ENCODE results near the gene ERCC8. TPM values are rescaled to one million over a fixed set of nuclear protein-coding genes. Genes with fewer than 3 reads are reported as not detected.

Gene ERCC8
- total RNA-seq, 1 donor from 2014 or later: 3.7 TPM

DNA sequence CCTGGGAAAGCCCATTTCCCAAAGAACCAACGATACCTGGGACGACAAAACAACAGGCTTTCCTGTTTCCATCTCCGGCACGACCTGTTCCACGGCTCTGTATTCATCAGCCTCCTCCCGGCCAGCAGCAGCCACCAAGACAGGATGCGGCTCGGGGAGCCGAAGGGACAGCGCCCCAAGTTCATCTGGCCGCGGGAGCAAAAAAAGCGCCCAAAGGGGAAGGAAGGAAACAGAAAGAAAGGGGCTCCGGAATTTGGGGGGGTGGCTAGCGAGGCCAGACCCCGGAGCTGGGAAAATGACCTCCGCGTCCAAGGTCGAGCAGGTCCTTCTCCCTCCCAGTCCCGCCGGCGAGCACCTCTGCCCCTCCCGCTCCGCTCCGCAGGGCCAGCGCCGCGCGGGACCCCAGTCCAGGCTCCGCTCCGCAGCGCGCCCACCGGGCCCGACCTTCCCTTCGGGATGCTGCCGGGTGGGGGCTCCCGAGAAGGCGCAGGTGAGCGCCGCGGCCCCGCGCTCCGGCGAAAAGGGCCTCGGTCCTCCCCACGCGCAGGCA is 101.4 kb downstream of the ERCC8 start:
- DNase-seq (ENCODE audit: low spot score): no peak
- peak; percentile 52 for ATAC-seq

- DNase-seq (ENCODE audit: low spot score) (no peak), ATAC-seq (peak; percentile 36)
Measured at GRCh38 chr5:60842871-60843385, 101.9 kb downstream of the ERCC8 start.

GRCh38 chr5:60841361-60841760 is 103.5 kb downstream of the ERCC8 start:
- ATAC-seq (no peak), DNase-seq (ENCODE audit: low spot score) (no peak)

- DNase-seq (ENCODE audit: low spot score) (no peak), ATAC-seq (no peak)
Measured at GRCh38 chr5:60836131-60836530, 108.7 kb downstream of the ERCC8 start.

DNA sequence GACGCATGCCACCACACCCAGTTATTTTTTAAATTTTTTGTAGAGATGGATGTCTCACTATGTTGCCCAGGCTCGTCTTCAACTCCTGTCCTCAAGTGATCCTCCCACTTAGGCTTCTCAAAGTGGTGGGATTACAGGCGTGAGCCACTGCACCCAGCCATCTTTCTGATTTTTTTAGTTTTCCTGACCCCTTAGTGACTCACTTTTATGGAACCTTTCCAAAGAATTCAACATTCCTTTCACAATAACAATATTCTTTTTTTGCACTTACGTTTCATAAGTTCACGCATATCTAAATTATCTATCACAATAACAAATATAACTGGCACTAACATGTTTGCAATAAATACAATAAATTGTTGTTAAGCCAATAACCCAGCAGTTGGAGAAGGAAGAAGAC is 109.3 kb downstream of the ERCC8 start:
- ATAC-seq: no peak
- DNase-seq (ENCODE audit: low spot score): no peak

DNA sequence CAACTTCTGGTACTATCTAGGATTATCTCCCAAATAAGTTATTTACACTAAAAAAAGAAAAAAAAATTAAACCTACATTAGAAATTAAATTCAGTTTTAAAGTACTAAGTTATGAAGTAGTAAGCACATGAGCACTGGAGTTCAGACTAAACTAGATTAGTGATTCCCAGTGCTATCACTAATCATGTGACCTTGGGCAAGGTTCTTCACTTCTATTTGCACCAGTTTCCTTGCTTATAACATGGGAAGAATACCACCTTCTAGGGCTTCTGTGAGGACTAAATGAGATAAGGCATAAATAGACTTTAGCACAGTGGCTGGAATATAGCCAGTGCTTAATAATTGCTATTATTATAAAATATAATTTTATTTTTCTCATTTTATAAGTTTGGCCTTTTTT is 111.3 kb downstream of the ERCC8 start:
- ATAC-seq (no peak), DNase-seq (ENCODE audit: low spot score) (no peak)

DNA sequence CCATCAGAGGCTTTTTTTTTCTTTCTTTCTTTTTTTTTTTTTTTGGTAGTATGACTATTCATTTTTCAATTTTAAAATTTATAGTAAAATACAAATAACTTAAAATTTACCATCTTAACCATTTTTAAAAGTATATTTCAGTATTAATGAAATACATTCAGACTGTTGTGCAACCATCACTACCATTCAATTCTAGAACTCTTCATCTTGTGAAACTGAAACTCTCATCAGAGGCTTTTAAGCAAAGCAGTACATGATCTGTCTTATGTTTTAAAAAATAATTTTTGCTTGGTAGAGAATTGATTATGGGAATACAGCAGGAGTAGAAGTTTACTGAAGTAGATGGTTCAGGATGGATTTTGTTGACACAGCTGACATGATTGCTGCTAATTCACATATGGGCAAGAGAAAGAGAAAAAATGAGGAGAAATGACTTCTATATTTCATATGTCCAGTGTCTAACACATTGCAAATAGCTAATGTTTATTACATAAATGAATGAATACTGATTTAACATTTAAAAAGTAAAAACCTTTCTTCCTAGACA is 114.2 kb downstream of the ERCC8 start:
- ATAC-seq (no peak), DNase-seq (ENCODE audit: low spot score) (no peak)

DNA sequence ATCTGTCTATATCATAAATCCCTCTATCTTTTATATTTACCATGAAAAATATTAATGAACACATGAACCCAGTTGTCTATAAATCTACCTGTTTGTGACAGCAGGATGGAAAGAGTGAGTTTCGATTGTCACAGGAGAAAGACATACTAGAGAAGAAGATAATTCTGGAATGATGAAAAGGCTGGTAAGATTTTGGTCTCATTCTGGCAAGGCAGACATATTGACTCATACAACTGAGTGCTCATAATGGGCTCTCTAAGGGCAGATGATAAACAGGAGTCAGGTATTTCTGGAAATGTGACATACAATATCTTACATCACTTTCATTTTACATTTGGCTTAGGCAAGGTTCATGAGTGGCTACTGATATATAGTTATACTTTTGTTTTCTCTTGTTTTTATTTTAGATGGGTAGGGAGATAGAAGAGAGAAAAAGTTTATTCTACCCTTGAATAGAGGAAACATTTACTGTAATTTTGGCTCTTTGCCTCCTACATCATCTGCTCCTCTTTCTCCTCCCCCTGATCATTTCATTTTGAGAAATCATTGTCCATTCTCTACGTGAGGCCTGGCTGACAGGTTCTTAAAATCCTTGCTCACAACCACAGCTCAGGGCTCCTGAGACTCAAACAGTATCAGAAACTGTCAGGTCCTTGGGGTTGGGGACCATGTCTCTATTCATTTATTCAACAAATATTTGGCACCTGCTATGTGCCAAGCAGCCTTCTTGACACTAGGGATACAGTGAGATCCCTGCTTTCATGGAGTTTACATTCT is 115.2 kb downstream of the ERCC8 start:
- DNase-seq (ENCODE audit: low spot score) (no peak), ATAC-seq (no peak)

DNA sequence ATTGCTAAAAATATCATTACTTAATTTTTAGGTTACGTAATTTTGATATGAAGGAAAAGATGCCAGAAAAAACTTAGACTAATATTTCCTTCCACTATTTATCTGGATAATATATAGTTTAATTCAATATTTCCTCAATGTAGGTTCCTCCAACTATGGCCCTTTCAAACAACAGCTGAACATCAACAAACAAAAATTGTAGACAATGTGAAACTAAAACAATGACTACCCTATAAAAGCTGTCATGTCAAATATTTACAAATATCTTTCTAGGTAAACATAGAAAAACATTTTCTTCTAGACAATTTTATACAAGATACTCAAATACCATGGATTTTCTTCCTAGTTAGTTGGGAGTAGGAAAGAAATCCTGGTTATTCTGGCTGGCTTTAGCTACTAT is 117.7 kb downstream of the ERCC8 start:
- DNase-seq (ENCODE audit: low spot score): no peak
- ATAC-seq: no peak

DNA sequence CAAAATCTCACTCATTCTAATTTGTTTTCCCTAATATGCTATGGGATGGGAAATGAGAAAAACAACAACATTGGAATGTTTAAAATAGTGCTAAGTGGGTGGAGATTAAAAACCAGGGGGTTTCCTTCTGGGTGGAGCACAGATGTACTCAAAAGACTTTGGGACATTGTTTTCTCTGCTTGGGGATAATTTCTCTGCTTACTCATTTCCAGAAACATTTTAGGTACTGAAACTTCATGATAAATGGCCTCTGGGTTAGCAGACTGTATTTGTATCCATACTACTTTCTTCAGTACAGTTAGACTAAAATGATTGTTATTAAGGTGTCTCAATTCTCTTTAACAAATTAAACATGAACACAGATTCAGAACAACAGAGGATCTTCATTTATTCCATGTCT is 118.2 kb downstream of the ERCC8 start:
- ATAC-seq: no peak
- DNase-seq (ENCODE audit: low spot score): no peak

Other genes with a start within 250 kb of the ERCC8 start
- gene DEPDC1B, start 244.9 kb downstream of the ERCC8 start, total RNA-seq: 0.23 TPM
- gene ELOVL7, start 100.8 kb downstream of the ERCC8 start, total RNA-seq: 0.60 TPM
- gene NDUFAF2, start 135 bp upstream of the ERCC8 start, total RNA-seq: 11.2 TPM
- gene SMIM15, start 217.4 kb upstream of the ERCC8 start, total RNA-seq: 26.7 TPM